Measurements from ENCODE around the gene DIS3L2.

Gene DIS3L2

GRCh38 chr2:232261776-232262175 is 300.3 kb downstream of the DIS3L2 start:
- H2AFZ ChIP-seq (ENCODE audit: low read length) = no peak overlapping the region
- H3K79me2 ChIP-seq (ENCODE audit: insufficient read depth, low read length) = no peaks in the 10 kb centered on the region
- H3K9me3 ChIP-seq (ENCODE audit: low read length) = no peaks in the 10 kb centered on the region
- H3K4me3 ChIP-seq (ENCODE audit: low read depth, low read length, poor library complexity, severe bottlenecking) = no peak overlapping the region
- H3K27ac ChIP-seq (ENCODE audit: low read depth, low read length, poor library complexity, severe bottlenecking) = no peak overlapping the region
- H3F3A ChIP-seq (ENCODE audit: insufficient read depth, low read length) = no peaks in the 10 kb centered on the region
- H4K20me1 ChIP-seq (ENCODE audit: insufficient read depth, low read length) = no peaks in the 10 kb centered on the region
- H3K4me1 ChIP-seq (ENCODE audit: insufficient read depth, low read length, severe bottlenecking) = no peaks in the 10 kb centered on the region
- TF ChIP-seq CTCF (IDR thresholded peaks at IDR 0.05; ENCODE audit: low read length) (no peak), EZH2 (IDR thresholded peaks at IDR 0.05; ENCODE audit: borderline replicate concordance, low read length) (no peak)
- no peaks in the 10 kb centered on the region for H3K27me3 ChIP-seq (ENCODE audit: insufficient read depth, low read length)
- no peaks in the 10 kb centered on the region; the same call in 1 of the 2 replicates for H3K36me3 ChIP-seq (ENCODE audit: insufficient read depth, low read length)
- no peak overlapping the region for H3K9ac ChIP-seq (ENCODE audit: low read length)
- H3K9me2 ChIP-seq (ENCODE audit: low read depth, low read length) = no peaks in the 10 kb centered on the region
- H3K4me2 ChIP-seq (ENCODE audit: low read length) = no peak overlapping the region

- no peaks in the 10 kb centered on the region for H3K27me3 ChIP-seq (ENCODE audit: insufficient read depth, low read length)
- H3K9me2 ChIP-seq (ENCODE audit: low read depth, low read length) = no peaks in the 10 kb centered on the region
- no peak overlapping the region for H3K4me3 ChIP-seq (ENCODE audit: low read depth, low read length, poor library complexity, severe bottlenecking)
- no peak for TF ChIP-seq CTCF (IDR thresholded peaks at IDR 0.05; ENCODE audit: low read length)
- no peak for TF ChIP-seq EZH2 (IDR thresholded peaks at IDR 0.05; ENCODE audit: borderline replicate concordance, low read length)
- H2AFZ ChIP-seq (ENCODE audit: low read length) = no peak overlapping the region
- no peak overlapping the region for H3K4me2 ChIP-seq (ENCODE audit: low read length)
- H3K36me3 ChIP-seq (ENCODE audit: insufficient read depth, low read length) = no peaks in the 10 kb centered on the region; the same call in 1 of the 2 replicates
- H4K20me1 ChIP-seq (ENCODE audit: insufficient read depth, low read length) = no peaks in the 10 kb centered on the region
- H3K9me3 ChIP-seq (ENCODE audit: low read length) = no peaks in the 10 kb centered on the region
- no peak overlapping the region for H3K9ac ChIP-seq (ENCODE audit: low read length)
- H3K4me1 ChIP-seq (ENCODE audit: insufficient read depth, low read length, severe bottlenecking) = no peaks in the 10 kb centered on the region
- no peak overlapping the region for H3K27ac ChIP-seq (ENCODE audit: low read depth, low read length, poor library complexity, severe bottlenecking)
- H3K79me2 ChIP-seq (ENCODE audit: insufficient read depth, low read length) = no peaks in the 10 kb centered on the region
- no peaks in the 10 kb centered on the region for H3F3A ChIP-seq (ENCODE audit: insufficient read depth, low read length)
These were observed 301.8 kb downstream of the DIS3L2 start for GRCh38 chr2:232263295-232263694.

GRCh38 chr2:232264081-232264480 is 302.6 kb downstream of the DIS3L2 start:
- no peak overlapping the region for H3K4me3 ChIP-seq (ENCODE audit: low read depth, low read length, poor library complexity, severe bottlenecking)
- H3K4me1 ChIP-seq (ENCODE audit: insufficient read depth, low read length, severe bottlenecking) = no peaks in the 10 kb centered on the region
- no peaks in the 10 kb centered on the region for H4K20me1 ChIP-seq (ENCODE audit: insufficient read depth, low read length)
- no peak overlapping the region for H3K9ac ChIP-seq (ENCODE audit: low read length)
- no peaks in the 10 kb centered on the region for H3K9me3 ChIP-seq (ENCODE audit: low read length)
- H3F3A ChIP-seq (ENCODE audit: insufficient read depth, low read length) = no peaks in the 10 kb centered on the region
- H3K4me2 ChIP-seq (ENCODE audit: low read length) = no peak overlapping the region
- H3K36me3 ChIP-seq (ENCODE audit: insufficient read depth, low read length) = no peaks in the 10 kb centered on the region; the same call in 1 of the 2 replicates
- H2AFZ ChIP-seq (ENCODE audit: low read length) = no peak overlapping the region
- no peak overlapping the region for H3K27ac ChIP-seq (ENCODE audit: low read depth, low read length, poor library complexity, severe bottlenecking)
- no peak for TF ChIP-seq EZH2 (IDR thresholded peaks at IDR 0.05; ENCODE audit: borderline replicate concordance, low read length)
- TF ChIP-seq CTCF (IDR thresholded peaks at IDR 0.05; ENCODE audit: low read length) = no peak
- H3K9me2 ChIP-seq (ENCODE audit: low read depth, low read length) = no peaks in the 10 kb centered on the region
- no peaks in the 10 kb centered on the region for H3K79me2 ChIP-seq (ENCODE audit: insufficient read depth, low read length)
- H3K27me3 ChIP-seq (ENCODE audit: insufficient read depth, low read length) = no peaks in the 10 kb centered on the region

Measured in OCI-LY1 (cell line).